B cell (primary cell): ENCODE data around the gene LSP1. TPM values are rescaled to one million over a fixed set of nuclear protein-coding genes. Genes with fewer than 3 reads are reported as not detected.

ENCODE experiments used
- ATAC-seq: fragments of 200-7000 bp; cut with Tn5 transposase; one replicate; pipeline ENCODE4 v1.10.0; 2021; ENCODE audit warnings: low read depth, mild to moderate bottlenecking, moderate number of reproducible peaks, moderate library complexity
- CTCF ChIA-PET: fragments of 350-600 bp; sonication (Branson Sonifier 250); formaldehyde crosslinking; loops from one replicate; lab custom pipeline; 2021; ENCODE audit warnings: antibody characterized with exemption, inconsistent platforms; lab: Charles Lee
- POLR2A ChIA-PET: fragments of 350-600 bp; sonication (Branson Sonifier 250); formaldehyde crosslinking; loops from one replicate; lab custom pipeline; 2021; ENCODE audit warnings: antibody characterized with exemption; lab: Charles Lee
- DNase-seq: peaks from one replicate; pipeline ENCODE4 v3.0.0; 2013
- H2AFZ ChIP-seq: 2 replicates; pipeline ENCODE4 v1.6.1; 2012; ENCODE audit warnings: mild to moderate bottlenecking, low read depth, low read length; ENCODE audit not compliant: insufficient read depth, poor library complexity, severe bottlenecking
- H3K27ac ChIP-seq, 2 donors: 1 replicate in 1 of 2; 2 replicates in 1 of 2; pipeline ENCODE4 v1.5.1; 2012 to 2013; ENCODE audit warnings: low read length in 2 of 2, mild to moderate bottlenecking in 2 of 2, moderate library complexity in 1 of 2
- H3K27me3 ChIP-seq, 4 experiments: fragments of 200-600 bp in 1 of 4; sonication (generic) in 1 of 4; replicated peaks in 1 of 4; 1 replicate in 2 of 4; 2 replicates in 2 of 4; pipeline versions ENCODE4 v1.6.1 to v1.7.0; 2013 to 2016; ENCODE audit warnings: low read length in 3 of 4, mild to moderate bottlenecking in 2 of 4, mixed read lengths in 1 of 4, moderate library complexity in 1 of 4; ENCODE audit not compliant: insufficient read depth in 4 of 4, control insufficient read depth in 3 of 4; ENCODE audit errors: control extremely low read depth in 1 of 4
- H3K36me3 ChIP-seq, 2 experiments: replicated peaks in 1 of 2; 1 replicate in 1 of 2; 2 replicates in 1 of 2; pipeline versions ENCODE4 v1.6.1 to v1.7.1; 2013; ENCODE audit warnings: low read length in 1 of 2; ENCODE audit not compliant: insufficient read depth in 2 of 2, control insufficient read depth in 1 of 2; ENCODE audit errors: control extremely low read depth in 1 of 2, extremely low read depth in 1 of 2
- H3K4me1 ChIP-seq, 2 donors: fragments of 200-600 bp in 1 of 2; sonication (generic) in 1 of 2; 1 replicate in 1 of 2; 2 replicates in 1 of 2; pipeline versions ENCODE4 v1.5.1 to v1.6.1; 2013 to 2017; ENCODE audit warnings: low read length in 2 of 2; ENCODE audit not compliant: control insufficient read depth in 2 of 2, insufficient read depth in 2 of 2
- H3K4me2 ChIP-seq: replicated peaks from 2 replicates; pipeline ENCODE3; 2012; ENCODE audit warnings: mild to moderate bottlenecking, low read depth, low read length; ENCODE audit not compliant: poor library complexity, severe bottlenecking
- H3K4me3 ChIP-seq, 5 experiments: fragments of 200-600 bp in 1 of 5; sonication (generic) in 1 of 5; 1 replicate in 3 of 5; 2 replicates in 2 of 5; pipeline versions ENCODE4 v1.5.1 to v1.7.0; 2011 to 2016; ENCODE audit warnings: low read length in 4 of 5, mild to moderate bottlenecking in 4 of 5, low read depth in 2 of 5, control low read depth in 1 of 5, moderate library complexity in 1 of 5; ENCODE audit not compliant: insufficient read depth in 1 of 5; ENCODE audit errors: control extremely low read depth in 1 of 5, extremely low read depth in 1 of 5
- H3K79me2 ChIP-seq: fragments of 200-600 bp; sonication (generic); one replicate; pipeline ENCODE4 v1.6.0; 2016; ENCODE audit warnings: low read length; ENCODE audit not compliant: control insufficient read depth, insufficient read depth
- H3K9ac ChIP-seq: fragments of 200-600 bp; sonication (generic); 2 replicates; pipeline ENCODE4 v1.6.1; 2017; ENCODE audit warnings: mild to moderate bottlenecking, low read length, moderate library complexity
- H3K9me3 ChIP-seq, 3 donors: one replicate each; pipeline versions ENCODE4 v1.6.1 to v1.7.1; 2013; ENCODE audit warnings: low read length in 2 of 3; ENCODE audit not compliant: control insufficient read depth in 2 of 3, insufficient read depth in 1 of 3; ENCODE audit errors: control extremely low read depth in 1 of 3
- H4K20me1 ChIP-seq: 2 replicates; pipeline ENCODE4 v1.6.0; 2012; ENCODE audit warnings: mild to moderate bottlenecking, low read length; ENCODE audit not compliant: insufficient read depth, control insufficient read depth, poor library complexity, severe bottlenecking
- H3K27ac Mint-ChIP-seq: one replicate; pipeline ENCODE4 v1.8.0; 2021; ENCODE audit warnings: mixed read lengths
- H3K27me3 Mint-ChIP-seq: one replicate; pipeline ENCODE4 v1.8.0; 2021; ENCODE audit warnings: mixed read lengths
- H3K4me1 Mint-ChIP-seq: one replicate; pipeline ENCODE4 v1.8.0; 2021; ENCODE audit warnings: mixed read lengths
- H3K4me3 Mint-ChIP-seq: one replicate; pipeline ENCODE4 v1.8.0; 2021; ENCODE audit warnings: mixed read lengths
- H3K9me3 Mint-ChIP-seq: one replicate; pipeline ENCODE4 v1.8.0; 2022; ENCODE audit warnings: mixed read lengths; ENCODE audit not compliant: insufficient read depth
- CTCF ChIP-seq: fragments of 200-600 bp; IDR thresholded peaks from one replicate; pipeline ENCODE4 v1.8.0; 2022; ENCODE audit warnings: antibody characterized with exemption, mild to moderate bottlenecking
- EZH2 ChIP-seq: IDR thresholded peaks from 2 replicates; pipeline ENCODE4 v1.6.1; 2012; ENCODE audit warnings: borderline replicate concordance, low read depth, mild to moderate bottlenecking, moderate library complexity, low read length; ENCODE audit not compliant: insufficient read depth, poor library complexity, severe bottlenecking
- WGBS: methylation state at CpG from one replicate; pipeline ENCODE4 v1.1.5; 2013; ENCODE audit warnings: missing lambda C conversion rate; ENCODE audit not compliant: insufficient coverage; 5-methylcytosine and 5-hydroxymethylcytosine counted together
- intact Hi-C: fragments of 100-400 bp; cut with micrococcal nuclease; formaldehyde crosslinking; loops from one replicate; pipeline ENCODE4 v1.10.0; 2022
- polyA plus RNA-seq: library from polyadenylated mRNA; depleted of rRNA; stranded (reverse); fragments of >200 nt; gene quantifications from 2 replicates; pipeline ENCODE4 v1.2.3, GENCODE V29; 2012
- total RNA-seq, 2 donors: library from RNA; stranded (reverse); fragments of 120-200 nt in 1 of 2; gene quantifications; 1 replicate in 1 of 2; 2 replicates in 1 of 2; pipeline versions ENCODE4 v1.2.3 to v1.2.4, GENCODE V29; 2013 to 2022

Gene LSP1
- total and polyA plus RNA-seq, 2 donors (not counting 1 experiment from before 2014, with no cell fraction given): 249 to 446 TPM

- no peaks in the 10 kb centered on the region for H3K4me1 ChIP-seq
- no peaks in the 10 kb centered on the region for H3K36me3 ChIP-seq
- Mint-ChIP-seq H3K27me3 (peaks cover 13% of the 10 kb centered on the region), H3K9me3 (no peaks in the 10 kb centered on the region), H3K27ac (no peak overlapping the region), H3K4me1 (peaks cover 5% of the 10 kb centered on the region), H3K4me3 (no peak overlapping the region)
- DNase-seq (no peak), ATAC-seq (no peak)
- ChIA-PET POLR2A (no interaction called here), CTCF (no interaction called here)
- TF ChIP-seq EZH2: no peak
- TF ChIP-seq CTCF: no peak
- no peak overlapping the region for H3K27ac ChIP-seq
- H3K9ac ChIP-seq: no peak overlapping the region
- no peak overlapping the region for H2AFZ ChIP-seq
- WGBS: 100% methylated on average over 2 of the region's 7 CpGs
- H4K20me1 ChIP-seq: no peaks in the 10 kb centered on the region
- peaks cover 0 to 6% (median 0%) of the 10 kb centered on the region in 4 experiments for H3K27me3 ChIP-seq
- H3K9me3 ChIP-seq: no peaks in the 10 kb centered on the region
- no peaks in the 10 kb centered on the region for H3K79me2 ChIP-seq
- no peak overlapping the region for H3K4me2 ChIP-seq
- H3K4me3 ChIP-seq: no peak overlapping the region
- intact Hi-C loops: no loop called here
Measured at GRCh38 chr11:1909524-1909923, 56.6 kb downstream of the LSP1 start.

- 63% methylated on average over 7 of the region's 13 CpGs for WGBS
Measured at GRCh38 chr11:1912289-1912878, 59.5 kb downstream of the LSP1 start.

More at GRCh38 chr11:1912289-1912878, 59.5 kb downstream of the LSP1 start:
- Histone ChIP-seq H3K27me3 (peaks cover 0 to 6% (median 0%) of the 10 kb centered on the region in 4 experiments), H3K9ac (no peak overlapping the region), H3K4me3 (no peak overlapping the region), H3K79me2 (no peaks in the 10 kb centered on the region), H3K9me3 (no peaks in the 10 kb centered on the region), H3K4me1 (no peaks in the 10 kb centered on the region), H3K36me3 (no peaks in the 10 kb centered on the region), H3K27ac (no peak overlapping the region), H4K20me1 (no peaks in the 10 kb centered on the region), H3K4me2 (no peak overlapping the region), H2AFZ (no peak overlapping the region)
- Mint-ChIP-seq H3K27ac (no peak overlapping the region), H3K27me3 (peaks cover 17% of the 10 kb centered on the region), H3K4me1 (peaks cover 22% of the 10 kb centered on the region), H3K9me3 (no peaks in the 10 kb centered on the region), H3K4me3 (no peak overlapping the region)
- DNase-seq (no peak), ATAC-seq (no peak)
- intact Hi-C loops: no loop called here
- no peak for TF ChIP-seq EZH2
- TF ChIP-seq CTCF: no peak
- ChIA-PET CTCF (no interaction called here), POLR2A (no interaction called here)
